Activated gamma-delta T cell treated with anti-CD3 and anti-CD28 coated beads, Interleukin-2, amount 50 U/mL, for 16 hours (primary cell): Measurements from ENCODE around the gene ADARB1.

Experiments used
- DNase-seq: peaks from one replicate; pipeline ENCODE4 v3.0.0-alpha.2; 2020; ENCODE audit warnings: low read depth

ADARB1 gene

GRCh38 chr21:45075596-45076244 lies 1.3 kb downstream of the ADARB1 start:
- DNase-seq = no peak

GRCh38 chr21:45076245-45076711 lies 1.9 kb downstream of the ADARB1 start:
- no peak for DNase-seq

GRCh38 chr21:45078371-45078770 lies 4.0 kb downstream of the ADARB1 start:
- DNase-seq = no peak

GRCh38 chr21:45078877-45079281 lies 4.5 kb downstream of the ADARB1 start:
- peak; percentile 71 for DNase-seq

GRCh38 chr21:45079351-45079750 lies 5.0 kb downstream of the ADARB1 start:
- DNase-seq = no peak

GRCh38 chr21:45080232-45080631 lies 5.9 kb downstream of the ADARB1 start:
- DNase-seq = no peak

GRCh38 chr21:45080639-45081414 lies 6.4 kb downstream of the ADARB1 start:
- DNase-seq = no peak

GRCh38 chr21:45081636-45082035 lies 7.3 kb downstream of the ADARB1 start:
- no peak for DNase-seq

GRCh38 chr21:45082736-45083135 lies 8.4 kb downstream of the ADARB1 start:
- DNase-seq = no peak

GRCh38 chr21:45084121-45084520 lies 9.7 kb downstream of the ADARB1 start:
- no peak for DNase-seq

- no peak for DNase-seq
These were observed 10.6 kb downstream of the ADARB1 start for GRCh38 chr21:45084881-45085536.

- no peak for DNase-seq
These were observed 11.3 kb downstream of the ADARB1 start for GRCh38 chr21:45085700-45086099.

- no peak for DNase-seq
These were observed 12.1 kb downstream of the ADARB1 start for GRCh38 chr21:45086337-45086958.

GRCh38 chr21:45087022-45087823 lies 12.8 kb downstream of the ADARB1 start:
- DNase-seq = no peak

- DNase-seq = no peak
These were observed 13.7 kb downstream of the ADARB1 start for GRCh38 chr21:45088116-45088515.

GRCh38 chr21:45088729-45089128 lies 14.3 kb downstream of the ADARB1 start:
- no peak for DNase-seq

- DNase-seq = no peak
These were observed 15.6 kb downstream of the ADARB1 start for GRCh38 chr21:45089964-45090363.

- DNase-seq = no peak
These were observed 16.6 kb downstream of the ADARB1 start for GRCh38 chr21:45090966-45091365.

- no peak for DNase-seq
These were observed 17.4 kb downstream of the ADARB1 start for GRCh38 chr21:45091550-45092322.

GRCh38 chr21:45093035-45093532 lies 18.7 kb downstream of the ADARB1 start:
- DNase-seq = no peak

GRCh38 chr21:45094412-45094811 lies 20.0 kb downstream of the ADARB1 start:
- no peak for DNase-seq
